Fibroblast of lung (primary cell): ENCODE measurements around the gene TATDN2. TPM values are rescaled to one million over a fixed set of nuclear protein-coding genes. Genes with fewer than 3 reads are reported as not detected.
A peak's percentile ranks its signal among the peaks of the same experiment; 100 is the strongest.

Source experiments
- DNase-seq, 2 donors: peaks; one replicate each; pipeline versions ENCODE4 v3.0.0 to v3.0.0-alpha.2; 2010; ENCODE audit warnings: low read depth in 2 of 2
- H2AFZ ChIP-seq: 2 replicates; pipeline ENCODE4 v1.5.1; 2012; ENCODE audit warnings: low read length, control low read depth, inconsistent platforms
- H3K27ac ChIP-seq: 2 replicates; pipeline ENCODE4 v1.5.1; 2011; ENCODE audit warnings: low read length, control low read depth; ENCODE audit not compliant: insufficient read depth
- H3K27me3 ChIP-seq: 2 replicates; pipeline ENCODE4 v1.5.1; 2011; ENCODE audit warnings: mild to moderate bottlenecking, low read length; ENCODE audit not compliant: control insufficient read depth, insufficient read depth
- H3K36me3 ChIP-seq: 2 replicates; pipeline ENCODE4 v1.5.1; 2011; ENCODE audit warnings: low read length; ENCODE audit not compliant: control insufficient read depth, insufficient read depth
- H3K4me1 ChIP-seq: 2 replicates; pipeline ENCODE4 v1.5.1; 2011; ENCODE audit warnings: low read length; ENCODE audit not compliant: control insufficient read depth, insufficient read depth; ENCODE audit errors: extremely low read depth
- H3K4me2 ChIP-seq: 2 replicates; pipeline ENCODE4 v1.5.1; 2011; ENCODE audit warnings: low read length, control low read depth; ENCODE audit not compliant: insufficient read depth; ENCODE audit errors: extremely low read depth
- H3K4me3 ChIP-seq, 4 experiments: fragments of 200-600 bp in 1 of 4; sonication (generic) in 1 of 4; replicated peaks in 1 of 4; 2 replicates each; pipeline ENCODE4 v1.5.1; 2011 to 2016; ENCODE audit warnings: low read length in 4 of 4, low read depth in 3 of 4, mild to moderate bottlenecking in 3 of 4, control low read depth in 2 of 4, inconsistent platforms in 1 of 4, mixed read lengths in 1 of 4; ENCODE audit not compliant: insufficient read depth in 1 of 4; ENCODE audit errors: control extremely low read depth in 1 of 4
- H3K79me2 ChIP-seq: 2 replicates; pipeline ENCODE4 v1.5.1; 2012; ENCODE audit warnings: mild to moderate bottlenecking, low read length, inconsistent platforms; ENCODE audit not compliant: control insufficient read depth, insufficient read depth
- H3K9ac ChIP-seq: 2 replicates; pipeline ENCODE4 v1.5.1; 2011; ENCODE audit warnings: mild to moderate bottlenecking, low read length, control low read depth; ENCODE audit not compliant: insufficient read depth
- H3K9me3 ChIP-seq: 2 replicates; pipeline ENCODE4 v1.5.1; 2012; ENCODE audit warnings: low read depth, low read length; ENCODE audit not compliant: control insufficient read depth, insufficient read depth
- H4K20me1 ChIP-seq: 2 replicates; pipeline ENCODE4 v1.5.1; 2011; ENCODE audit warnings: low read length; ENCODE audit not compliant: control insufficient read depth, insufficient read depth; ENCODE audit errors: extremely low read depth
- EZH2 ChIP-seq: IDR thresholded peaks from 2 replicates; pipeline ENCODE4 v1.5.1; 2012; ENCODE audit warnings: low read length, control low read depth, mild to moderate bottlenecking; ENCODE audit errors: missing control alignments
- polyA plus RNA-seq, 2 donors: library from polyadenylated mRNA; depleted of rRNA in 1 of 2; stranded (reverse) in 1 of 2; unstranded in 1 of 2; fragments of >200 nt; gene quantifications; 2 replicates each; pipeline ENCODE4 v1.2.1, GENCODE V29; 2011 to 2012; ENCODE audit warnings: missing spikeins in 1 of 2
- total RNA-seq: library from RNA; depleted of rRNA; stranded (reverse); fragments of >200 nt; gene quantifications from 2 replicates; pipeline ENCODE4 v1.2.1, GENCODE V29; 2014
- TF ChIP-seq, protein P1 (sequence below), 2 donors: IDR thresholded peaks in 1 of 2; conservative IDR thresholded peaks in 1 of 2; 1 replicate in 1 of 2; 2 replicates in 1 of 2; pipeline ENCODE4 v1.5.1; 2011 to 2012; ENCODE audit warnings: low read length in 2 of 2, control low read depth in 1 of 2, inconsistent platforms in 1 of 2, low read depth in 1 of 2, mild to moderate bottlenecking in 1 of 2

The TATDN2 gene
- total and polyA plus RNA-seq, 2 donors (not counting 1 experiment from before 2014, with no cell fraction given): 12.4 to 16.5 TPM

DNA sequence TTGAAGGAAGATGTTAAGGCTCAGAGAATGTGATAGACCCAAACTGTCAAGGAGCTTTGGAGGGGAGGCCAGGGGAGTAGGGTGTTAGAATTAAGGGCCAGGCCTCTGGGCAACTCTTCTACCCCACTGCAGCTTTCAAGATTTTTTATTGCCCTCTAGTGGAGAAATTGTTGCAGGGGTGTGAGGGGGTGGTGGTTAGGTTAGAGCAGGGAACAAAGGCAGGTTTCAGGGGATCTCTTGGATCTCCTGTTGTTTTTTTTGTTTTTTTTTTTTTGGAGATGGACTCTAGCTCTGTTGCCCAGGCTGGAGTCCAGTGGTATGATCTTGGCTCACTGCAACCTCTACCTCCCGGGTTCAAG, 74.1 kb downstream of the TATDN2 start:
- Histone ChIP-seq H3K9me3 (no peaks in the 10 kb centered on the region), H3K4me3 (no peak overlapping the region), H3K4me1 (peaks cover 5% of the 10 kb centered on the region), H3K9ac (no peak overlapping the region), H3K27ac (no peak overlapping the region), H4K20me1 (no peaks in the 10 kb centered on the region), H3K27me3 (peaks cover 16% of the 10 kb centered on the region), H3K36me3 (peaks cover 11% of the 10 kb centered on the region), H3K4me2 (no peak overlapping the region), H3K79me2 (peaks cover 34% of the 10 kb centered on the region), H2AFZ (no peak overlapping the region)
- TF ChIP-seq EZH2: no peak
- TF ChIP-seq, protein P1, sequence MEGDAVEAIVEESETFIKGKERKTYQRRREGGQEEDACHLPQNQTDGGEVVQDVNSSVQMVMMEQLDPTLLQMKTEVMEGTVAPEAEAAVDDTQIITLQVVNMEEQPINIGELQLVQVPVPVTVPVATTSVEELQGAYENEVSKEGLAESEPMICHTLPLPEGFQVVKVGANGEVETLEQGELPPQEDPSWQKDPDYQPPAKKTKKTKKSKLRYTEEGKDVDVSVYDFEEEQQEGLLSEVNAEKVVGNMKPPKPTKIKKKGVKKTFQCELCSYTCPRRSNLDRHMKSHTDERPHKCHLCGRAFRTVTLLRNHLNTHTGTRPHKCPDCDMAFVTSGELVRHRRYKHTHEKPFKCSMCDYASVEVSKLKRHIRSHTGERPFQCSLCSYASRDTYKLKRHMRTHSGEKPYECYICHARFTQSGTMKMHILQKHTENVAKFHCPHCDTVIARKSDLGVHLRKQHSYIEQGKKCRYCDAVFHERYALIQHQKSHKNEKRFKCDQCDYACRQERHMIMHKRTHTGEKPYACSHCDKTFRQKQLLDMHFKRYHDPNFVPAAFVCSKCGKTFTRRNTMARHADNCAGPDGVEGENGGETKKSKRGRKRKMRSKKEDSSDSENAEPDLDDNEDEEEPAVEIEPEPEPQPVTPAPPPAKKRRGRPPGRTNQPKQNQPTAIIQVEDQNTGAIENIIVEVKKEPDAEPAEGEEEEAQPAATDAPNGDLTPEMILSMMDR (conservative IDR thresholded peaks at IDR 0.05 in 1 of 2, IDR thresholded peaks at IDR 0.05 in 1 of 2; ENCODE audit: low read depth in 1 of 2, low read length in 2 of 2): peak; percentile 12 to 18
- DNase-seq: no peak

DNA sequence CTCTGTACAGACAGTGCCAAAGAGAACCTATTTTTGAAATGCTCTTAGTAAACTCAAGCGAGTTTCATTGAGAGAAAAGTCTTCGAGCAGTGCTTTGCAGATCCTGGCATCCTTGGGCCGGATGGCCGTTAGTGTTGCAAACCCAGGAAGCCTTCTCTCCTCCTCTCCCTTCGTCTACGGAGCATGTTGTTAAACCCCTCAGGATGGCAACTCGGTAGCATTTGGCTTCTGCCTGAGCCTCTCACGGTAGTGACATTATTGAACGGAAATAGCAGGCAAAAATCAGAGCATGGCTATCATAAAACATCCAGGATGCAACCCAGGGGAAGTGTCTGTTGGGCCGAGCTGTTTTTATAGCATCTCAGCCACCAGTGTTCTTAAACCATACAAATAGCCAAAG, 79.3 kb downstream of the TATDN2 start:
- no peak for TF ChIP-seq EZH2
- TF ChIP-seq, protein P1 (conservative IDR thresholded peaks at IDR 0.05 in 1 of 2, IDR thresholded peaks at IDR 0.05 in 1 of 2; ENCODE audit: low read depth in 1 of 2, low read length in 2 of 2): no peak
- no peak for DNase-seq
- no peak overlapping the region for H3K27ac ChIP-seq
- H3K4me2 ChIP-seq: no peak overlapping the region
- H3K9me3 ChIP-seq: no peaks in the 10 kb centered on the region
- H4K20me1 ChIP-seq: no peaks in the 10 kb centered on the region
- no peaks in the 10 kb centered on the region for H3K79me2 ChIP-seq
- H2AFZ ChIP-seq: no peak overlapping the region
- no peaks in the 10 kb centered on the region for H3K4me1 ChIP-seq
- peaks cover 60% of the 10 kb centered on the region for H3K27me3 ChIP-seq
- no peak overlapping the region for H3K9ac ChIP-seq
- H3K4me3 ChIP-seq: no peak overlapping the region
- no peaks in the 10 kb centered on the region for H3K36me3 ChIP-seq

DNA sequence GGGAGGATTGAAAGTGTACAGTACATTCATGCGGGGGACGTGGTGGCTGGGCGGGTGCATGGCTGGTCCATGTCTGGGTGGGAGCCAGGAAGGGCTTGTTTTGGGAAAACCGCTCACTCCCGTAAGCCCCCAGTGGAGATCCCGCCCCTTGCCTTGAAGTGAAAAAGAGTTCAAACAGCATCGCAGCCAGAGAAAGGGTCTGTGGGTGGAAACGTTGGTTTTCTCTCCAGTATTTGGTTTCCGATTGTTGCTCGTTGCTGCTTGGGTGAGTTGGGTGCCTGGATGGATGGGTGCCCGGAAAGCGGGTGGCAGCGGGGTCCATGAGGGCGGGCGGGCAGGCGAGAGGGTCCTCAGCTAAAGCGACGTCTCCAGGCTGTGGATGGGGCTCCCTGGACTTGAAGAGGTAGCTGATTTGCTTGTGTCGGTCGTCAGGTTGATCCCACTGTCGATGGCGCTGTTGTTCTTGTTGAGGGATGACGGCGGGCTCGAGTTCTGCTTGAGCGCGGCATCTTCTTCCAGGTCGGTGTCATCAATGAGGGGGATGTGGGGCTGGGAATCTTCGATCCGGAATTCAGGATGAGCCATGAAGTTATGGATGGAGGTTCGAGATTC, 80.3 kb downstream of the TATDN2 start:
- Histone ChIP-seq H3K9ac (no peak overlapping the region), H3K27ac (no peak overlapping the region), H3K79me2 (no peaks in the 10 kb centered on the region), H3K27me3 (peaks cover 60% of the 10 kb centered on the region), H3K4me2 (no peak overlapping the region), H3K9me3 (no peaks in the 10 kb centered on the region), H4K20me1 (no peaks in the 10 kb centered on the region), H3K4me3 (no peak overlapping the region), H3K36me3 (no peaks in the 10 kb centered on the region), H2AFZ (no peak overlapping the region), H3K4me1 (no peaks in the 10 kb centered on the region)
- no peak for DNase-seq
- no peak for TF ChIP-seq EZH2
- TF ChIP-seq, protein P1 (conservative IDR thresholded peaks at IDR 0.05 in 1 of 2, IDR thresholded peaks at IDR 0.05 in 1 of 2; ENCODE audit: low read depth in 1 of 2, low read length in 2 of 2): no peak
